C1 segment of cervical spinal cord (tissue), 14 donors: ENCODE measurements around the gene FAM193A.

Experiments
- DNase-seq, 14 donors: peaks; one replicate each; lab custom pipeline; 2025; lab: John Stamatoyannopoulos, UW

The FAM193A gene, protein sequence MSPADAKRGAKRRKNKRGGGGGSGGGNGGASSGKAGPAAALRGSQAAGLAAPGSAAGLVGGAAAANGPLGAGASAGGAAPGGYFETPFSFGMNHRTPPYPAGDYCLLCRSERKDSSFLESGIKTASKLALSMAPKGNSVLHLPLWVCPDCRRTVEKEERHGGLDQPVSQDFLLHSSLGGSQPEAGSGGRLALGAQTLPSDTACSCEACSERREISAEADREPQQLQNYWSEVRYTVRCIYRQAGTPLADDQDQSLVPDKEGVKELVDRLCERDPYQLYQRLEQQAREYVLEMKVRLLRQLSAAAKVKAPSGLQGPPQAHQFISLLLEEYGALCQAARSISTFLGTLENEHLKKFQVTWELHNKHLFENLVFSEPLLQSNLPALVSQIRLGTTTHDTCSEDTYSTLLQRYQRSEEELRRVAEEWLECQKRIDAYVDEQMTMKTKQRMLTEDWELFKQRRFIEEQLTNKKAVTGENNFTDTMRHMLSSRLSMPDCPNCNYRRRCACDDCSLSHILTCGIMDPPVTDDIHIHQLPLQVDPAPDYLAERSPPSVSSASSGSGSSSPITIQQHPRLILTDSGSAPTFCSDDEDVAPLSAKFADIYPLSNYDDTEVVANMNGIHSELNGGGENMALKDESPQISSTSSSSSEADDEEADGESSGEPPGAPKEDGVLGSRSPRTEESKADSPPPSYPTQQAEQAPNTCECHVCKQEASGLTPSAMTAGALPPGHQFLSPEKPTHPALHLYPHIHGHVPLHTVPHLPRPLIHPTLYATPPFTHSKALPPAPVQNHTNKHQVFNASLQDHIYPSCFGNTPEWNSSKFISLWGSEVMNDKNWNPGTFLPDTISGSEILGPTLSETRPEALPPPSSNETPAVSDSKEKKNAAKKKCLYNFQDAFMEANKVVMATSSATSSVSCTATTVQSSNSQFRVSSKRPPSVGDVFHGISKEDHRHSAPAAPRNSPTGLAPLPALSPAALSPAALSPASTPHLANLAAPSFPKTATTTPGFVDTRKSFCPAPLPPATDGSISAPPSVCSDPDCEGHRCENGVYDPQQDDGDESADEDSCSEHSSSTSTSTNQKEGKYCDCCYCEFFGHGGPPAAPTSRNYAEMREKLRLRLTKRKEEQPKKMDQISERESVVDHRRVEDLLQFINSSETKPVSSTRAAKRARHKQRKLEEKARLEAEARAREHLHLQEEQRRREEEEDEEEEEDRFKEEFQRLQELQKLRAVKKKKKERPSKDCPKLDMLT (N-terminal part only)

DNA sequence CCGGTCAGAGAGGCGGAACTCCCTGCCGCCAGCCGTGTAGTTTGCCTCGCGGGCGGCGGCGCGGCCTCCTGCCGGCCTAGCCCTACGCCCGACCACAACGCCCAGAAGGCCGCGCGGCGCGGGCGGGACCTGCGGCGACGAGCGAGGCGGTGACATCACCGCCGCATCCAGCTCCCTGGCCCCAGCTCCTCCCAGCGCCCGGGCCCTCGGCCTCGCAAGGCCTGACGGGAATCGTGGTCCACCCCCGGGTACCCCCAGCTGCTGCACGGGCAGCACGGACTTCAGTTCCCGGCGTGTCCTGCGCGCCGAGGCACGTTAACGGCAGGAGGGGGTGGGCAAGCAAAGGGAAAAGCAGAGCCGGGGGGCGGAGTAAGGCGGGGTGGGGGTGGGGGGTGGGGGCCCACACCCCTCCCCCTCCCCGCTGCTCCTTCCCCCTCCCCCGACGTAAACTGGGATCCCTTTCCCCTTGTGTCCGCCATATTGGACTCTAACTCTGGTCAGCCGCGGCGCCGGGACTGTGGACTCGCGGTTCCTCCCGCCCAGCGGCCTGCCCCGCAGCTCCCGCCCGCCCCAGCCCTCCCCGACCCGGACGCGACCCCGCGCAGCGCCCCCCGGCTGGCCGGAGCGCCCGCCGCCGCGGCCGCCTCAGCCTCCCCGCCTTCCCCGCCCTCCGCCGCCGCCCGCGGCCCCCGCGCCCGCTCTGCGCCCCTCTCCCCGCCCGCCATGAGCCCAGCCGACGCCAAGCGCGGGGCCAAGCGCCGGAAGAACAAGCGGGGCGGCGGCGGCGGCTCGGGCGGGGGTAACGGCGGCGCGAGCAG, at the start of gene FAM193A:
TSS of gene FAM193A (plus strand) at position 455 of the 818 bp plus-strand sequence. CDS start at position 724, 269 bp downstream.
- peak; percentile 80 to 100 (median 98) for DNase-seq

DNA sequence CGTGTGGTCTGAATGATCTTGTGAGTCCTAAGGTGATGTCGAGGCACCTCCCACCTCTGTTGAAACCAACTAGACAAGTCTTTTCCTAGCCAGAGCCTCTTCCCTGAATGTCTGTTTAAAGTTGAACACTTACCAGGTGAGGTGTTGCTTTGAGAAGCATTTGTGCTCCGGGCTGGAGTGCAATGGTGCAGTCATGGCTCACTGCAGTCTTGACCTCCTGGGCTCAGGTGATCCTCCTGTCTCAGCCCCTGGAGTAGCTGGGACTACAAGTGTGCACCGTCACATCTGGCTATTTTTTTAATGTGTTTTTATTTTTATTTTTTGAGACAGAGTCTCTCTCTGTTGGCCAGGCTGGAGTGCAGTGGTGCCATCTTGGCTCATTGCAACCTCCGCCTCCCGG, 49.5 kb upstream of the FAM193A start:
- no peak for DNase-seq

DNA sequence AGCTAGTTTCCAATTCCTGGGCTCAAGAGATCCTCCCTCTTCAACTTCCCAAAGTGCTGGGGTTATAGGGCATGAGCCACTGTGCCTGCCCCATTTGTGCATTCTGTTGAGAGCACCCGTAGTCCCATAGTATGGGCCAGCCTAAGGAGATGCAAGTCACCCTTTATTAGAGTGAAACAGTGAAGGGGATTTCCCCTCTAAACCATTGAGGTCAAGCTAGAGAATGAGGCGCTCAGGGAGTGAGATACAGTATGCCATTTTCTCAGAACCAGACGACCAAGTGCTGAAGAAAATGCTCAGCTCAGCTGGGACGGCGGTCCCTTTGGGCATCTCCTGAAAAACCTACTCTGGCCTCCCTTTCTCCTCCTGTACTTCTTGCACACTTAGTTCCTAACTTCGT, 48.8 kb upstream of the FAM193A start:
- no peak for DNase-seq

DNA sequence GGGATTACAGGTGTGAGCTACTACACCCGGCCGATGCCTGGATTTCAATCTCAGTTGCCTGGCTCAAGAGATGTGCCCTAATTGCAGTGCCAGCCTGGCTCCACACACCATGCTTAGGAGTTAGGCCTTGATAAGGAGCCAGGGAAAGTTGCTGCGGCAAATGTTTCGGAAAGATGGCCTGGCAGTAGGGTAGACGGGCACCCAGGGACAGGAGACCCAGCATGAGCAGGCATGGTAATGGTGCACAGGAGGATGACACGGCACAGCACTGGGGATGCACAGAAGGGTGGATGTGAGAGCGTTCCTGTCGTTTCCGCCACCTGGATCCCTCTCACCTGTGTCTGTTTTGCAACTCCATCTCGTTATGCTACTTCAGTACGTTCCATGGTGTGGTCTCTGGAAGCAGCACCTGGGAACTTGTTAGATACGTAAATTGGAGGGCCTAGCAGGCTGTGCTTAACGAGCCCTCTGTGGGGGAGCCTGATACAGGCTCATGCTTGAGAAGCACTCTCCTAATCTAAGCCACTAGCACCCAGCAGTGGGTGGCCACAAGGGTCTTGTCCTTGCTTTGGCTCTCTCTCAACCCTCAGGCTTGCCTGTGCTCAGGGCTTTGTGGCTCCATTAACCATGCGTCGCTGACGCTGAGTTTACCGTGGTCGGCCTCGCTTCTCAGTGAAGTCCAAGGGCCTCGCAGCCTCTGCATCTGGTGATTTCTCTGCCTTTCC, 47.2 kb upstream of the FAM193A start:
- peak in 1 of 14 donors; percentile 40 for DNase-seq

DNA sequence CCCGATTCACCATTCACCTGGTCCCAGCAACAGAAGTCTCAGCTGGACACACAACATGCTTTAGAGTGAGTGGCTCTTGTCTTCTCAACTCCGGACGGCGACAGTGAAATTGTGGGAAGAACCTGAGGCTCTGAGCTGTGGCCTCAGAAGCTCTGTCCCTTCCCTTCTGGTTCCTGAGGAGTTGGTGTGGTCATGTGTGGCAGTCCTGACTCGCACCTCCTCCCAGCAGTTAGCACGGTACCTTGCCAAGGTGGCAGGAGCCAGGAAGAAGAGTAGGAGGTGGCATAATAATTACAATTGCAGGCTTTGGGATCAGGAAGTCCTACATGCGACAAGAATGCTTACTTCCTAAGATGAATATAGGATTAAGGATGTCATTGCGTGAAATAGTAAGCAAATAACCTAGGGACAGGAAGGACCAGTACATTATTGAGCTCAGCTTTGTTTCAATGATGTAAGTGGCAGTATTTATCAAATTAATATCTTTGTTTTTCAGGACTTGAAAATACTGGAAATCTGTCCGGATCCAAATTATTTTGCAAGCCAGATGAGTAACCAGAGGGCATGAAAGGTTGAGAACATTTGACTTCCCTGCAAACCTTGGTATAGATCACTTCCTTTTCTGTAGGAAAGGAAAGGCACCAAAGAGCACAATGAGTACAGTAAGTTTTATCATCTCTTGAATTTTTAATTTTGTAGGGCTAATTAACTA, 46.5 kb upstream of the FAM193A start:
- peak in 1 of 14 donors; percentile 40 for DNase-seq

DNA sequence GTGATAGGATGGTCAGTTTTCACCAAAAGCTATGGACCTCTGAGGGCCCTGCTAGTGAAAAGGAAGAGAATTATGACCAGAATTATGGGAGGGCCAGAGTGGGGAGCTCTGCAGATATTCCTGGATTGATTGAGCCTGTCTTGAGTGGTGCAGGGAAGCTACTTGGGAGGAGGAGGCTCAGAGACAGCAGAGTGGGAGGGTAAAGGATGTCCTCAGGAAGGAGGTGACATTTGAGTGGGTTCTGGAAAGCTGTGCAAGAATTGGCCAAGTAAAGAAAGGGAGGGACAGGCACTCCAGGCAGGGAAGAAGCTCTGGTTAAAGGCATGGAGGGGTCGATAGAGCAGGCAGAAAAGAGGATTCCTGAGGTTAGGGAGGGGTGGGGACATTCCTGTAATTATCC, 43.5 kb upstream of the FAM193A start:
- DNase-seq, result no peak

DNA sequence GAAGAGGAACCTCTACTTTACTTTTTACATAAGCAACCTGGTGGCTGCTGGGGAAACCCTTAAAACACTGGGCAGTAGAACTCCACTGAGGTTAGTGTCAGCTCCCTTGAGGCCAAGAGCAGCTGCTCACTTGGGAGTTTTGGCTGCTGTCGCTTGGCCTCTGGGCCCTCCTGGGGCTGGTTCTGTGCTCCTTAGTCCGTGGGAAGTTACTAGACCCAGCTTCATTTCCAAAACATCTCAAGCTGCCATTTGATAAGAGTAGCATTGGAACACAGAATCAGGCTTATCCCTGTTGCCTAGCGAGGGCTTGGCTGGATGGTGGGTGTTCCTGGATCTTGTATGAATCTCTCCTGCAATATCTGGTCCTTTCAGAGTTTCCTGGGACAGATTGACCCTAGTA, 41.5 kb upstream of the FAM193A start:
- DNase-seq, result no peak

DNA sequence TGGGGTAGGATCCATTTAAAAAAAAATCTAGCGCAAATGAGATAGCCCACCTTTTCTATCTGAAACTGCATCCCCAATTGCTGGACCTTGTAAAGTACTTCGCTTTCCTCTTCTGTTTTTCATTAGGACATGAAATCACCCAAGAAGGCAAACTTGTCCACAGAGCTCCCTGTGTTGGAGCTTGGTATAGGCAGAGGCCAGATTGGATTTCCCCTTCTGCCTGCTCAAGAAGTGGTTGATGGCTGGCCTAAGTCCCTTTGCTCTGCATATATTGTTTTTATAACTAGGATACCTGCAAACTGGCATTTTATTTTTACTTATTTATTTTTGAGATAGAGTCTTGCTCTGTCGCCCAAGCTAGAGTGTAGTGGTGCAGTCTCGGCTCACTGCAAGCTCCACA, 39.1 kb upstream of the FAM193A start:
- no peak for DNase-seq

DNA sequence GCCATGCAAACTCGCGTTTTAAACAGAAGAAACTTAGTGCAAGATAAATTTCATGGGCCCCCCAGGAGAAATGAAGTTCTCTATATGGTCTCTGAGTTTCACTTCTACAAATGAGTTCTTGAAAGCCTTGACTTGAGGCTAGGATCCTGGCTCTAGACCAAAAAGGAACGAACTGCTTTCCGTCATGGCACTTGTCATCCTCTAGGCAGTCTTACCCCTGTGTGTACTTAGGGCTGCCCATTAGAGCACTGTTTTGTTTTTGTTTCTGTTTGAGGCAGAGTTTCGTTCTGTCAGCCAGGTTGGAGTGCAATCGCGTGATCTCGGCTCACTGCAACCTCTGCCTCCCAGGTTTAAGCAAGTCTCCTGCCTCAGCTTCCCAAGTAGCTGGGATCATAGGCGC, 38.5 kb upstream of the FAM193A start:
- DNase-seq, result peak in 1 of 14 donors; percentile 17

DNA sequence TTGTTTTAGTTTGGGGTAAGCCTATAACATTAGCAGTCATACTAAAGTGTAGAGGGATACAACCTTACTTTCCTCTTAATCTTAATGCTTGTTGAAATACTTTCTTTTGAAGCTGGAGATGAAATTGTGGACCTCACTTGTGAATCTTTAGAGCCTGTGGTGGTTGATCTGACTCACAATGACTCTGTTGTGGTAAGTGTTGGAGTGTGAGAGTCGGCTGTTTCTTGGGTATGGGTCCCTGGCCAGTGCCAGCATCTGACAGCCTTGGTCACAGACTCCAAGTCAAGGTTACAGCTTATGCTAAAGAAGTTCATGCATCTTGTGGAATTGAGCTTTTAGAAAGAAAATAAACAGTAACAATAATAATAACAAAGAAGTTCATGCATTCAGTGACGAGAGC, 35.9 kb upstream of the FAM193A start:
- no peak for DNase-seq

DNA sequence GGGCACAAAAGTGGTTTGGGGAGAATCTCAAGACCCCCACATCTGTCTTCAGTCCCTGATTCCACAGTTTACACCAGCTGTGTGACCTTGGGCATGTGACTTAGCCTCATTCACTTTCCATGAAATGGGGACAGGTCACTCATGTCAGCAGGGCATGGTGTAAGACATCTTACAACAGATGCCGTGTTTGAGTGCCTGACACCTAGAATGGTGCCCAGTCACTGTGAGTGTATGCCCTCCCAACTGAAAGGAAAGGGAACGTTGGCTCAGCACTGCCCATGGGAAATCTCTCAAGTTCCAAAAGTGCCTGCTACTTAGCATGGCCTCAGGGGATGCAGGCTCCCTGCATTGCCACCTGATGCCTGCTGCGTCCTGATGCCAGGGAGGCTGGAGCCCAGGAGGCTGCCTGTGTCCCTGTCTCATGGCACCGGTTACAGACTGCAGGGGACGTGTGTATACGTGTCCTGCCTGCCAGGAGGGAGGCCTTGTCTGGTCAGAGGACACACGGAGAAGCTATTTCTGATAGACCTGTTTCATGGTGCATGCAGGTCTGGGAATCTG, 35.3 kb upstream of the FAM193A start:
- DNase-seq, result no peak

DNA sequence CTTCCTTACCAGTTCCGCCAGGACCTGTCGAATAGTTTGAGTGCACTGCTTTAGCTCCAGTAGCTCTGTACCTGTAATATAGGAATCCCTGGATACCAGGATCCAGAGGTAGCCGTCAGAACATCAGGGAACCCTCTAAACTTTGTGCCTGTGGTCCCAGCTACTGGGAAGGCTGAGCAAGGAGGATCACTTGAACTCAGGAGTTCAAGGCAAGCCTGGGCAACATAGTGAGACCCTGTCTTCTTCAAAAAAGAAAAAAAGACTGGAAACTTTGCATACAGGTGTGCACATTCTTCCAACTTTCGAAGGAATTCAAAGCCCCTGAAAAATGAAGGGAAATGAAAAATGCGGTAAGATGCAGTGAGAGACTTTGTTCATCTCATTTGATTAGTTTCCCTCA, 32.6 kb upstream of the FAM193A start:
- no peak for DNase-seq

DNA sequence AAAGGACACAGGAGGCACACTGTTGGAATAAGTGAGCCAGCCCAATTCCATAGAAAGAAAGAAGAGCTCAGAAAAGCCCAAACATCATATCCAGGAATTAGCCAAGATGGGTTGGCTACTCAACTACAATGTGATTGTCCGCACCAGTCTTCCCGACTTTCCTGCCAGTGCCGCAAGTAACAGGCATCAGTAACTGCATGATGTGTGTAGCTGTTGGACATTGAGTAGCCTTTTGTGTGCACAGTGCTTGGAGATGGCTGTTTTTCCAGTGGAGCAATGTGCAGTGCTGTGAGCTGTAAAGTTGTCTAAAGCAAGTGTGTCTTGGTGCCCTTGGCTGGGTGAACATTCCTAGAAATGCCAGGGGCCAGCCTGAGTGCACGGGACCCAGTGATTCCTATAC, 29.2 kb upstream of the FAM193A start:
- DNase-seq, result no peak

DNA sequence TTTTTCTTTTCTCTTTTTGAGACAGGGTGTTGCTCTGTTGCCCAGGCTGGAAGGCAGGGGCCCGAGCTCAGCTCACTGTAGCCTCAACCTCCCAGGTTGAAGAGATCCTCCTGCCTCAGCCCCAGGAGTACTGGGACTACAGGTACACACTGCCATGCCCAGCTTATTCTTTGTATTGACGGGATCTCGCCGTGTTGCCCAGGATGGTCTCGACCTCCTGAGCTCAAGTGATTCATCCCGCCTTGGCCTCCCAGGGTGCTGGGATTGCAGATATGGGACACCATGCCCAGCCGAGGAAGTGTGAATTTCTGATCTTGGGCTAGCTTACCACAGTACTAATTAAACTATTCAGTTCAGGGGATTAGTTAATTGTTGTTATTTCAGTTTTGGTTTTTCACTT, 28.6 kb upstream of the FAM193A start:
- DNase-seq, result no peak

DNA sequence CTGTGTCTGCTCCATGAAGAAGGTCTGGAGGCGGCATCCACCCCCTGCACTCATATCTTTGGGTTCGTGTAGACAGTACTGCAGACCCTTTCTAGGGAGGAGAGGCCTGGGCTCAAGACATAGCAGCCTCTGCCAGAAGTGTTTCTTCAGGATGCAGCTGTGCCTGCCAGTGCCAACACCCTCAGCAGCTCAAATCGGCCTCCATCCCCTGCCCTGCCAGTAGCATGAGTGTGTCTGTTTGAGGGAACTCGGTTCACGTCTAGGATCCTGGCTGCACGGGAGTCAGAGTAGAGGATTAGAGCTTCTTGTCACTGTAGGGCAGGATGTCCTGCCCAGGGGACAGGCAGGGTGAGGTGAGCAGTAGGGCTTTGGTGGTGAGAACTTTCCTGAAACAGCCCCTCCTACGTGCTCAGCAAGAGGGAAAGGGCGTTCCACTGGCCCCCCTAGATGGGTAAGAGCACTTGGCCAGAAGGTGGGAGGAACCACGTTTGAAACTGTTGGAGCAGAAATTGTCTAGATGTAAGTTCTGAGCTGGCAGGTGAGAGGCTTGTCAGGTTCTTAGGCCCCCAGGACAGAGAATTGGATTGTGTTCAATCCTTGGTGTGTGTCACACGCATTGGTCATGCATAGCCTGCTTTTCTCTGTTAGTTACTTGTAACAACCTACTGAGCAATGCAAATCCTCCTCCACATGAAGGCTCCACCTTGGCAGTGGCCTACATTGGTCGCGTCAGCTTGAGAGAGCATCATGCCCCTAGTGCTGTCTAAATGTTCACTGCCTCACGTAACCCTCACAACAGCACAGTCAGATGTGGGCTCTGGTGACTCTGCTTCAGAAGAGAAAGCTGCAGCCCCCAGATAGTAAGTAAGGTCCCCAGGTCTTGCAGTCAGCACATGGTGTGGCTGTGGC, 25.8 kb upstream of the FAM193A start:
- no peak for DNase-seq

DNA sequence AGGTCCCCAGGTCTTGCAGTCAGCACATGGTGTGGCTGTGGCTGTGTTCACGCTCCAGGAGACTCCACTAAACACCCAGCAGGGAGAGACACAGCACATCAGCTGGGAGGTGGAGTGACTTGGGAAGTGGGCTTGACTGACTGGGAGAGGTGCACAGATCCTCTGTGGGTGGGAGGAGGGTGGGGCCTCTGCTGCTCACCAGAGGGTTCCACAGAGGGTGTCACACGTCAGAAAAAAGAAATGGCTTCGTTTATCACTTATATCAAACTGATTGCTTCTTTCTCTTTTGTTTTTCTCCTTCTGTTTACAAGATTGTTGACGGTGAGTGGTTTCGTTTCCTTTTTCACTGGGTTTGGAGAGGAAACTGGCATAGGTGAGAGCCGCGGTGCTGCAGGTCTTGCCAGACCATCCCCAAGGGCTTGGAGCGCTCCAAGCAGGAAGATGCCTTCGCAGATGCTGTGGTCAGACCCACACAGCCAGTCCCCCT, 24.8 kb upstream of the FAM193A start:
- DNase-seq, result no peak

DNA sequence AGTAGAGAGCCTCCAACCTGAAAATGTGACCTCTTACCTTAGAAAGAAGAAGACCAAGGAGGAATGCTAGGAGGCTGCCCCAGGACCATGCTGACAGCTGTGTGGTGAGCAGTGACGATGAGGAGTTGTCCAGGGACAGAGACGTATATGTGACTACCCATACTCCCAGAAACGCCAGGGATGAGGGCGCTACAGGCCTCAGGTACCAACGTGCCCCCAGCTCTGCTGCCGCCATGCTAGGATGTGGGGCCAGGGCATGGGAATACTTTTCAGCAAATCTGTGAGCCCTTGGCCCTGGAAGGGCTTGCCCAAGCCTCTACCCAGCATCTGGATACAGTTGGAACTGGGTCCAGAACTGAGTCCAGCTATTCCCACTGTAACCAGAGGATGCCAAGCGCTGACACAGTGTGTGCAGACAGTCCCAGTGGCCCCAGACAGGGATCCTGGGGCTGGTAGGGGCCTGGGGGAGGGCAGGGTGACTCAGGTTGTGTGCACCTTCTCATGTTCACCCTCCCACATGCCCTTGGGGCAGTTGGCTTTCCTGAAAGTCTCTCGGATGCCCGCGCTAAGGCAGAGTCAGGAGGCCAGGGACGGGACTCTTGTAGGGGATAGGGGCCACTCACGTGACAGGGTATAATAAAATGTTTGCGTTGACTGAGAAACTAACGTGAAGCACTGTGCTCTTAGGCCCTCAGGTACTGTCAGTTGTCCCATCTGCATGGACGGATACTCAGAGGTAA, 23.9 kb upstream of the FAM193A start:
- no peak for DNase-seq
